NCI-H2081 treated with DMSO at 0.1 percent for 48 hours (cell line): ENCODE data around the gene ZFP92.

ENCODE experiments used
- DNase-seq: peaks from one replicate; lab custom pipeline; 2025; lab: John Stamatoyannopoulos, UW

The ZFP92 gene

GRCh38 chrX:153408221-153408721 is 3.0 kb upstream of the ZFP92 start:
- DNase-seq = no peak

- DNase-seq = no peak
These were observed 2.4 kb upstream of the ZFP92 start for GRCh38 chrX:153408871-153409351.

GRCh38 chrX:153409414-153410101 is 1.7 kb upstream of the ZFP92 start:
- no peak for DNase-seq

GRCh38 chrX:153410373-153410772 is 899 bp upstream of the ZFP92 start:
- no peak for DNase-seq

GRCh38 chrX:153410888-153411254 is 401 bp upstream of the ZFP92 start:
- no peak for DNase-seq

- no peak for DNase-seq
These were observed 809 bp downstream of the ZFP92 start for GRCh38 chrX:153411988-153412574.

GRCh38 chrX:153412746-153413720 is 1.8 kb downstream of the ZFP92 start:
- no peak for DNase-seq

- DNase-seq = no peak
These were observed 2.5 kb downstream of the ZFP92 start for GRCh38 chrX:153413731-153414130.

GRCh38 chrX:153414856-153415510 is 3.7 kb downstream of the ZFP92 start:
- no peak for DNase-seq

- no peak for DNase-seq
These were observed 5.6 kb downstream of the ZFP92 start for GRCh38 chrX:153416781-153417450.

GRCh38 chrX:153417637-153418036 is 6.4 kb downstream of the ZFP92 start:
- no peak for DNase-seq

GRCh38 chrX:153420851-153421599 is 9.8 kb downstream of the ZFP92 start:
- no peak for DNase-seq

GRCh38 chrX:153421856-153422255 is 10.6 kb downstream of the ZFP92 start:
- no peak for DNase-seq

GRCh38 chrX:153423652-153424051 is 12.4 kb downstream of the ZFP92 start:
- no peak for DNase-seq

- DNase-seq = no peak
These were observed 14.9 kb downstream of the ZFP92 start for GRCh38 chrX:153426204-153426603.

GRCh38 chrX:153430796-153431195 is 19.5 kb downstream of the ZFP92 start:
- DNase-seq = no peak

- DNase-seq = no peak
These were observed 21.9 kb downstream of the ZFP92 start for GRCh38 chrX:153433161-153433680.

GRCh38 chrX:153433781-153434285 is 22.6 kb downstream of the ZFP92 start:
- DNase-seq = no peak

GRCh38 chrX:153434801-153435200 is 23.5 kb downstream of the ZFP92 start:
- no peak for DNase-seq

GRCh38 chrX:153435845-153436244 is 24.6 kb downstream of the ZFP92 start:
- DNase-seq = no peak
